IMR-90 (cell line): ENCODE measurements around the gene ADAMTSL2.

ENCODE experiments used
- CTCF ChIP-seq: conservative IDR thresholded peaks from 2 replicates; pipeline ENCODE4 v1.5.1; 2012; ENCODE audit warnings: mild to moderate bottlenecking, low read depth, low read length, improper control_type of control experiment
- FOS ChIP-seq: fragments of 150-350 bp; IDR thresholded peaks from 2 replicates; pipeline ENCODE4 v1.6.1; 2016; ENCODE audit warnings: low read depth, low read length
- MAZ ChIP-seq: IDR thresholded peaks from 2 replicates; pipeline ENCODE4 v1.6.1; 2012; ENCODE audit warnings: low read depth, mild to moderate bottlenecking, low read length, improper control_type of control experiment, moderate library complexity, borderline replicate concordance
- POLR2A ChIP-seq: IDR thresholded peaks from 2 replicates; pipeline ENCODE4 v1.6.1; 2012; ENCODE audit warnings: mild to moderate bottlenecking, low read depth, low read length
- RCOR1 ChIP-seq: IDR thresholded peaks from 2 replicates; pipeline ENCODE4 v1.6.1; 2012; ENCODE audit warnings: mild to moderate bottlenecking, low read length, improper control_type of control experiment; ENCODE audit not compliant: insufficient replicate concordance
- RFX5 ChIP-seq: IDR thresholded peaks from 2 replicates; pipeline ENCODE4 v1.8.0; 2012; ENCODE audit warnings: low read depth, mild to moderate bottlenecking, low read length, moderate library complexity
- SMC3 ChIP-seq: fragments of 150-350 bp; IDR thresholded peaks from 2 replicates; pipeline ENCODE4 v1.6.1; 2016; ENCODE audit warnings: low read depth, mild to moderate bottlenecking, antibody characterized with exemption, low read length, moderate library complexity
- USF2 ChIP-seq: fragments of 150-350 bp; IDR thresholded peaks from 2 replicates; pipeline ENCODE4 v1.6.1; 2017; ENCODE audit warnings: mild to moderate bottlenecking, antibody characterized with exemption, low read length, low read depth

GRCh38 chr9:133606708-133607025, 72.2 kb downstream of the ADAMTSL2 start:
- no peak for TF ChIP-seq CTCF
- no peak for TF ChIP-seq RFX5
- no peak for TF ChIP-seq POLR2A
- no peak for TF ChIP-seq FOS
- TF ChIP-seq MAZ: no peak
- TF ChIP-seq SMC3: no peak
- no peak for TF ChIP-seq RCOR1
- TF ChIP-seq USF2: no peak
